Measurements from ENCODE around the gene AQP2.

AQP2 gene

DNA sequence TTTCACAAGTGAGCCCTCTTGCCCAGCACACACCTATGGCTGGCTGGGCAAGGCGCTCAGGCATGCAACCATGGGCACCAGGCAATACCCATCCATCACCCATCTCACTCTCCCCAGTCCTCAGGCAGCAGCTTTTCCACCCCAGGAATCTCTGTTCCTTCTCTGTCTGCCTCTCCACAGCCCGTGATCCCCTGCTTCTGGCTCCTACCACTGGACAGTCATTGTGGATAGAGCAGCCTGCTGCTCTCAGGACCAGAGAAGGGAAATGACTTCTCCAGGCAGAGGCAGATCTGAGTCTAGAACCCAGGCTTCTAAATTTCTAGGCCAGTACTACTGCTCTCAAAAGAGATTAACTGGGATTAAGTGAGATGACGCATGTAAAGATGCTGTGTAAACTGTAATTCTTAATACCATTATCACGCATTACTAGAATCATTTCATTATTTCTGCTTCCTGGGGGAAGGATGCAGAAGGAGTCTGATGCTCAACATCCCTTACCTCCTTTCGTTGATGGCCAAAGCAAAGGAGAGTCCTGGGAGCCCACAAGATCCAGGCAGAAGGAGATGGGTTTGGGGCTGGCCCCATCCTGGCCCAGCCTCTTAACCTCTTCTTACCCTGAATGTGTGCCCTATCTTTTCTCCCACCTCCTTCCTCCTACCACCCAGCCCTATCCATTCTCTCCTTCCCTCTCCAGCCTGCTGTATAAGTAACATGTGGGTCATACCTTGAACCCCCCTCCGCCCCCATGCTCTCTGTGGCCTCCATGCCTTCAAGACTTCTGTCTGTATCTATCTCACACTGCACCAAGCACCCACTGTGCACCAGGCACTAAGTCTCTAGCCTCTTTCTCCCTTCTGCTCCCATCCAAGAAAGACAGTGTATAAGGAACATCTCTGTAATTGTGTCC is 6.4 kb downstream of the AQP2 start:
- DNase-seq, result no peak

DNA sequence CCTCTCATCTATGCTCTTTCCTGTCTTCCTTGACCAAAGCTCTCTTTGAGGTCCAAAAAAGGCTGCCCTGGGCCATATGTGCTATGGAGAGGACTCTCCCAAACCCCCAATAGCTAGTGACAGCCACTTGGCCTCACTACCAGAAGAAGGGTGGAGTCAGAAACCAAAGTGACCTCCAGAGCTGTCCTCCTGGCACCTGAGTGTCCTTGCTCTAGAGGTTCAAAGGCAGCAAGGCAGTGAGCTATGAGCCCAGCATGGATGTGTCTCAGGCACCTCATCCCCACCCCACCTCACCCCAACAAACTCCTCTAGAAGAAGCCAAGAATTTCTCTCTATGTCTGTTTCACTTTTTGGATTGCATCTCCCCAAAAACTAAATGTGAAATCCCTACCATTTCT is 7.0 kb downstream of the AQP2 start:
- DNase-seq, result no peak

DNA sequence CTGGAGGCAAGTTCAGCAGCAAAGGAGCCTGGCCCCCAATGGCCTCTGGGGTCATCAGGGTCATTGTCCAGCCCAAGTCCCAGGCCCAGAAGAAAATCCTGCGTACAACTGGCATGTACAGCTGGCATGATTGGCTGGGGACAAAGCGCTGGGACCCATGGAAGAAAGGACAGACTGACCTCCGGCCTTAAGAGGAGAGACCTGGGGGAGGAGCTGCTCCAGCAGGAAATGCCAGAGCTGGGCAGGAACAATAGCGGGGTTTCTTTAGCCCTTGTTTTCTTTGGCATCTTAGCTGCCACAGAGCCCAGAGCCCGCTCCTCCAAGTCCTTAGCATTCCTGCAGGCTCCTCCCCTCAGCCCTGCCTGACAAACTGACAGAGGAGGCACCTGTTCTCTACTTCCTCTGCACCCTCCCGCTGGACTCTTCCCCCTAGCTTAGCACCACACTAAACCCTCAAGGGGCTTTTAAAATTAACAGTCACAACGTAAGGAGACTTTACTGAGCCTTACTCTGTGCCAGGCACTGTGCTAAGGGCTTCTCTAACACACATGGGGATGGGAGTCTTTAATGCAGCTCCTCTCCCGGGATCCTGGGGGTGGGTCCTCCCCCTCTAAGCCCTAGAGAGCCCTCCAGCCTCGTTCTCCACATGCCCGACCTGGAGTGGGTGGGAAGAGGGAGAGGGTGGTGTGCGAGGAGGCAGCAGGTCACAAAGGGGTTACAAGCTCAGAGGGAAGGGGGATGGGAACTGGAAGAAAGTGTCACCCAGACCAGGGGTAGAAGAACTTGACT is 9.3 kb downstream of the AQP2 start:
- DNase-seq, result no peak

DNA sequence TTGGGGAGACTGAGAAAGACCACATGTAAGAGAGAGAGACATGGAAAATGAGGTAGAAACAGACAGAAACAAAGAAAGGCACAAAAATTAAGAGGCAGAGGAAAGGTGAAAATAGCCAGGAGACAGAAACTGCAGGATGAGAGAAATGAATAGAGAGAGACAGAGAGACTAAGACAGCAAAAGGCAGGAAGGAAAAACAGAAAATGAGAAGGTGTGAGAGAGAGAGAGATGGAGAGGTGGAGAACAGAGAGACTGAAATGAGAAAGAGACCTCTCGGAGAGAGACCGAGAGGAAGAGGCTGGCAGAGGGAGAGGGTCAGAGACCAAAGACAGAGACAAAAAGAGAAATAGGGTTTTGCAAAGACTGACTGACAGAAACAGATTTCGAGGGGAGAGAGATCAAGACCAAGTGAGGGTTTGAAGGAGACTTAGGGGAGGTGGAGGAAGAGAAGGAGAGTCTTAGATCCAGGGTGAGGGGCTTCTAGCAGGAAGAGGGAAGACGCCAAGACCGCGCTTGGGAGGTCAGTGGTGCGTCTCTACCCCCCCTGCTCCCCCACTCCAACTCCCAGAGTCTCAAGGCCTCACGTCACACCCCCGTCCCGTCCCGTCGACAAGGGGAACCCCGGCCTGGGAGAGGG is 10.1 kb downstream of the AQP2 start:
- no peak for DNase-seq

DNA sequence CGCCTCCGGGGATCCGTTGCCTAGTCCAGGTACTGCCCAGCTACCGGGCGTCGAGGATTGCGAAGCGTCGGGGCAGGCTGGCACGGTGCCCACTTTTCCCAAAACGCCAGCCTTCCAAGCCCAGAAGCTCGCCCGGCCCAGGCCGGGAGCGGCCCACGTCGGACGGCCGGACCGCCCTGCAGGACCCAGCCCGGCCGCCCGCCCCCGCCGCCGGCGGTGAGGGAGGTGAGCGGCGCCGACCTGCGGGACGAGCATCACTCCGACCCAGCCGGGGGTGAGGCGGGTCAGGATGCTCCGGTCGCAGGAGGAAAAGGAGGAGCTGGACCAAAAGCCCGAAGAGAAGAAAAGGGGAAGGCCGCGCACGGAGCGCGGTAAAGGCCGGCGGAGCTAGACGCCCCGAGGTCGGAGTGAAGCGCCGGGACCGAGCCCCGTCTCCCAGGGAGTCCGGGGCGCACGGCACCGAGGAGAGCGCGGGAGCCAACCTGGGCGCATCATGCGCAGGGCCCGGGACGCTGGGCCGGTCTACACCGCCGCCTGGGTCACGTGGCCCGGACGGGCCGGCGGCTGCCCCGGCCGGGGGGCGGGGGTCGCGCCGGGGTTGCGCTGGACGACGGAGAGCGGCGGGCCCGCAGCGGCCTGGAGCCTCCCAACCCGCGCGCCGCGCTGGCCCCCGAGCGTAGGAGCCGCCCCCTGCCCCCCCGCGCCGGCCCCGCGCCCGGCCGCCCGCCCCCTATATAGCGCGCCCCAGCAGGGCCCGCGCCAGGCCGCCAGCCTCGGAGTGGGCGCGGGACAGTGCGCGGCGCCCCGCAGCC is 10.8 kb downstream of the AQP2 start, which contains the start of gene AQP5:
Gene AQP5, plus strand, starts transcription at position 762 of the 812 bp plus-strand sequence. CDS start 146 bp downstream, outside the sequence.
- DNase-seq, result no peak

DNA sequence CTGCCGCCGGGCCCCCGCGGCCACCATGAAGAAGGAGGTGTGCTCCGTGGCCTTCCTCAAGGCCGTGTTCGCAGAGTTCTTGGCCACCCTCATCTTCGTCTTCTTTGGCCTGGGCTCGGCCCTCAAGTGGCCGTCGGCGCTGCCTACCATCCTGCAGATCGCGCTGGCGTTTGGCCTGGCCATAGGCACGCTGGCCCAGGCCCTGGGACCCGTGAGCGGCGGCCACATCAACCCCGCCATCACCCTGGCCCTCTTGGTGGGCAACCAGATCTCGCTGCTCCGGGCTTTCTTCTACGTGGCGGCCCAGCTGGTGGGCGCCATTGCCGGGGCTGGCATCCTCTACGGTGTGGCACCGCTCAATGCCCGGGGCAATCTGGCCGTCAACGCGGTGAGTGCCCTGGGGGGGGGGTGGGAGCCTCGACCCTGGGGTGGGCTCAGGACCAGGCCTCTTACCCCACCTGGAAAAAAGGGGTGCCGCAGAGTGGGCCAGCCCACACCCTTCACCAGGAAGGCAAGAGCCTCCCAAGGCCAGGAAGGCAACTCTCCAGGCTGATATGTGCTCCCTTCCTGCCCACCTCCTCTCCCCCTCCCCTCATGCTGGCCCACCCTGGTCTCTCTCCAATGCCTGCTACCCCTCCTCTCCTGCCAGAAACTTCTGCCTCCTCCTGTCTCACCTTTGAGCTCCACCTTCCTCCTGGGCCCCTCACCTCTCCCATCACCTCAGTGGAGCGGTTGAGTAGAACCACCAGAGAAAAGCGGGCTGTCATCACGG is 11.6 kb downstream of the AQP2 start:
- DNase-seq, result no peak

DNA sequence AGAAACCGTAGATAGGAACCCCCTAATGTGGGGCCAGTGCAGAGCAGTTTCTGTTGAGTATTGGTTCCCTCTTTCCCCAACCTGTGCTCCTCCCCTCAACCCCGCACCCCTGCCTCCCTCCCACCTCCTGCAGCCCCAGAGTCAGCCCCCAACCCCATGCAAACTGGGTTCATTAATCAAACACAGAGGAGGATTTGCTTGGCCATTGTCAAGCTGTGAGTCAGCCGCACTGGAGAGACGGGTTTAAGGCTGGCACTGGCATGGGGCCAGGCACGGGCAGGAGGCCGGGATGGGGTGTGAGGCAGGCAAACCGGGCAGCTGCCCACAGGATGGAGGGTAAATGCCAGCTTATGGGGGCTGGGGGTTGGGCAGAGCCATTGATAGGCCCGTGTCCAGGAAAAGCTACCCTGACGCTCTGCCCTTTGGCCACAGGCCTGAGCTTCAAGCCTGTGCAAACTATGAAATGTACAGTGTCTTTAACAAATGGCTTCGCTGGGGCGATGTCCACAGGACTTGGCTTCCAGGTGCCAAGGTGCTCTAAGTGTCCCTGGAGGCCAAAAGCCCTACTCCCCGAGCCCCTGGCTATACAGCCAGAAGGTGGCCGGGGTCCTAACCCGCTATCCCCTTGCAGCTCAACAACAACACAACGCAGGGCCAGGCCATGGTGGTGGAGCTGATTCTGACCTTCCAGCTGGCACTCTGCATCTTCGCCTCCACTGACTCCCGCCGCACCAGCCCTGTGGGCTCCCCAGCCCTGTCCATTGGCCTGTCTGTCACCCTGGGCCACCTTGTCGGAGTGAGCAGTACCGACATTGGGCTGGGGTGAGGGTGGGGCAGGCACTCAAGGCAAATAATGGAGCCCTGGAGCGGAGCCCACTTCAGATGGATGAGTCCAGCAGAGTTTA is 12.6 kb downstream of the AQP2 start:
- peak; percentile 9 for DNase-seq

DNA sequence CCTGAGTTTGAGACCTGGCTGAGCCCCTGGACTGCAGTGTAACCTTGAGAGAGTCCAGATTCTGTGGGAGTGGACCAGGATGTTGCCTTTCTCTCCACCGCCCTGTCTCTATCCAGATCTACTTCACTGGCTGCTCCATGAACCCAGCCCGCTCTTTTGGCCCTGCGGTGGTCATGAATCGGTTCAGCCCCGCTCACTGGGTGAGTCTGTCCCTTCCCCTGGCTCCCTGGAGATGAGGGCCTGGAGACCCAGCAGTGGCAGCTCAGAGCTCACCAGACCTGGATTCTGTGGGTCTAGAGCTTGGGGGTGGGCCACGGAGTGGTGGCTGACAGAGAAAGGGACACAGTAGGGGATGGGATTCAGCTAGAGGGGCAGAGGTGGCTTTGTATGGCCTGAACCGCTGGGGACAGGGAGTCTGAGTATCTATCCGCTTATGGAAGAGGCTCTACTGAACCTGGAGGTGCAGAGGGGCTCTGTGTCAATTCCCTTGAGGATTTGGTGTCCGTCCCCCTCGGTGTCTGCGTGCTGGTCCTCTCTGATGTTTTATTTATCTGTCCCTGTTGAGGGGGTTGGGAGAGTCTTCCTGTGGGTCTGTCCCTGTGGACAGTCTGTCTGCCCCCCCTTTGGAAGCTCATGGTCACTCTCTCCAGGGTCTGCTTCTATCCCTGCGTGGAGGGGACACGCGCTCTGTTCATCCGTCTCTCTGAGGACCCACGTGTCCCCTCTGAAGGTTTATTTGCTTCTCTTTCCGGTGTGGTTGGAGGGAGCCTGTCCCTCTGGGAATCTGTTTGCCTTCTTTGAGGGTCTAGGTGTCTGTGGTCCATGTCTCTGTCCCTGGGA is 13.7 kb downstream of the AQP2 start:
- no peak for DNase-seq

DNA sequence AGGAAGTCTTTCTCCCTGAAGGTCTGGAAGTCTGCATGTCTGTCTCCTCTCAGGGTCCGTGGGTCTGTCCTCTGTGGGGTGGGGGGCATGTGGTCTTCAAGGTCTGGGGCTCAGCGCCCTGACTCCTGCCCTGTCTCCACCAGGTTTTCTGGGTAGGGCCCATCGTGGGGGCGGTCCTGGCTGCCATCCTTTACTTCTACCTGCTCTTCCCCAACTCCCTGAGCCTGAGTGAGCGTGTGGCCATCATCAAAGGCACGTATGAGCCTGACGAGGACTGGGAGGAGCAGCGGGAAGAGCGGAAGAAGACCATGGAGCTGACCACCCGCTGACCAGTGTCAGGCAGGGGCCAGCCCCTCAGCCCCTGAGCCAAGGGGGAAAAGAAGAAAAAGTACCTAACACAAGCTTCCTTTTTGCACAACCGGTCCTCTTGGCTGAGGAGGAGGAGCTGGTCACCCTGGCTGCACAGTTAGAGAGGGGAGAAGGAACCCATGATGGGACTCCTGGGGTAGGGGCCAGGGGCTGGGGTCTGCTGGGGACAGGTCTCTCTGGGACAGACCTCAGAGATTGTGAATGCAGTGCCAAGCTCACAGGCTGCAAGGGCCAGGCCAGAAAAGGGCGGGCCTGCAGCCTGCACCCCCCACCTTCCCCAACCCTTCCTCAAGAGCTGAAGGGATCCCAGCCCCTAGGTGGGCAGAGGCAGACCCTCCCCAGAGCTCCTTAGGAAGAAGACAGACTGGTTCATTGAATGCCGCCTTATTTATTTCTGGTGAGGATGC is 14.5 kb downstream of the AQP2 start:
- no peak for DNase-seq

DNA sequence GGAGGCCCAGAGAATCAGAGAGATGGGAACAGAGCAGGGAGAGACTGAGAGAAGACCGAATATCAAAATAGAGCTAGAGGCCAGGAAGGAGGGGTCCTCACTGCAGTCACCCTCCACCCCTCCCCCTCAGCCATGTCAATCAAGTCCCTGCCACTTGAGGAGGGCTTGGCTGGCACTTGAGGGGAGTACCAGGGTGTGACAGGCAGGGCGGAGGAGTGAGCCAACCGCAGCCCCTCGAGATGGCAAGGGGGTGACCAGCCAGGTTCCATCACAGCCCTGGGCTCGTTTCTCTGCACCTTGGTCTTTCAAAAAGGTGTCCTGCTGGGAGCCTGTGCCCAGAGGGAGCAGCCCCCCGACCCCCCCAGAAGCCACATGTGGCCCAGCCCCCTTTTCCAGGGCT is 15.3 kb downstream of the AQP2 start:
- no peak for DNase-seq

DNA sequence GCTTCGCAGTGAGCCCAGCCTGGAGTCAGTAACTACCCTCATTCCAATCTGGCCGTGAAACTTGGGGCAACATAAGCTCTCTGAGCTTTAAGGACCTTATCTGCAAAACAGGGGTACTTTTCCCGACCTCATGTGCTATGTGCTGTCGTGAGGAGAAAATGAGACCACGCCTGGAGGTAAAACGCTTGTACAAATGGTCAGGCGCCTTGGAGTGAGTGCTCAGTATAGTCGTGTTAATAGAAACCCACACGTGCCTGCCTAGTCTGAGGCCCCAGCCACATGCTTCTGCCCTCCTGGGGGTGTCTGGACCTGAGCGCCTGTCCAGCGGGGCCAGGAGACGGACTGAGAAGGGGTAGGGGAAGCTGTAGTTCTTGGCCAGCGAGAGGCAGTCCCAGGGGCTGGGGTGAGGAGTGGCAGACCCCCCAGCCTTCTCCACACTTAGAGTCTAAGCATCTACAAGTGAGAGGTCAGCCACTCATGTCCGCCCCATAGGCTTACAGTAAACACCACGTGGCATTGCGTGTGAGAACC is 16.0 kb downstream of the AQP2 start:
- no peak for DNase-seq

DNA sequence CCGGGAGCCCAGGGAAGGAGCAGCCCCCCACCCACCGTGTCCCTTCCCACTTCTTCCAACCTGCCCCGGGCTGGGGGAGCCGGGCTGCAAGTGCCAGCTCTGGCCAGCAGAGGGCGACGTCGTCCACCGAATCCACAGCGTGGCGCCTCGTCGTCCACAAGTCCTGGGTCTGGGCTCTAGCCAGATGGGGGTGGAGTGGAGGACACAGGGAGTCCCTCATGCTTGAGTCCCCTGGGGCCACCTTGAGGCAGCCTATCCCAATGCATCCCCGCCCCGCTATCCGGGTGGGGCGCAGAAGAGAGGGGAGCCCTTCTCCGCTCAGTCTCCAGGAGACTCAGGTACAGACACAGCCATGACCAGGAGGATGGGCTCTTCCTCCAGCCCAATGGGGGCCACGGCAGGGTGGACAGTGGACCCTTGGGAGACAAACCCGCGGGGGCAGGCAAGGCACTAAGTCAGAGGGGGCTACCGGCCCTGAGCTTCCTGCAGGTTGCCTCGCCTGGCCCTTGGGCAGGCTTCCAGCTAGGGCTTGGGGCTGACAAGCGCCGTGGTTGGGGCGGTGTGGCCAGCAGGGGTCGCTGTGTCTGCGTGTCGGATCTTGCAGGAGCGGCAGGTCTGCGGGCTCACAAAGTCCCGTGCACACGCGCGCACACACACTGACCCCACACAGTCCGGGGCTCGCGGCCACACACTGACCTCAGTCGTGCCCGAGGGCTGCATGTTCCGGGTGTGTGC is 16.7 kb downstream of the AQP2 start:
- DNase-seq, result peak; percentile 51

DNA sequence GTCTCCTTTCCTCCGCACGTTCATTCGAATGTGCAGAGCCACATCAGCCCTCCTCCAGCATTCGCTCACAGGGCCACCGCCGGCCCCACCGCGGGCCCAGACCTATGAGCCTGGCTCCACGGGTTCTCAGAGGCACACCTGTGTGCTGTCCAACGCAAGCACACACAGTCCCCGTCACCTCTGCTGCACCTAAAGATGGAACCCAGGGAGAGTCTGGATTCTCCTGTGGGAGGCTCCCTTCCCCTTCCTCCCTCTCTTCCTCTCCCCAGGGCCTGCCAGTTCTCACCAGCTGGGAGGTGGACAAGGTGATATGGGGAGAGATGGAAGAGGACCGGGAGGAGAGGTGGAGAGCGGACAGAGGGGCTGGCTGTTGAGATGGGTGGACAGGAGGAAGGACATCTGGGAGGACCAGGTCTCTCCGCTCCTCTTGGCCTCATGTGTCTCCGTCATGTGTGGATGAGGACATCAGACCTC is 17.3 kb downstream of the AQP2 start:
- no peak for DNase-seq

DNA sequence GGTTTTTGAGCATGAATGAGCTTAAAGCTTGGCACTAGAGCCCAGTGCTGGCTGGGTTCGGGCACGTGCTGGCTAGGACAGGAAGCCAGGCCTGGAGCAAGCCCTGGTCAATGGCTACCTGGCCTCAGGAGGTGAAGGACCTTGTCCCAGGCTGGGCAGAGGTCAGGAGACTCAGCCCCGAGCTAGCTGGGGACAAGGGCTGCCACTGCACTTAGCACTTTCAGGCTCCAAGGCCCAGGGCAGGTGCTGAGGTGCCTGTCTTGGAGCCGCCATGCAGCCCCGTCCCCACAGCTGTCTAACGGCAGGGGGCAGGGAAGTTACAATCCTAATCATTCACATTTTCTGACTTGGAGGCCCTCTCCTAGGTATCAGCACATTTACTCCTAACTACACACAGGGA is 17.9 kb downstream of the AQP2 start:
- no peak for DNase-seq

DNA sequence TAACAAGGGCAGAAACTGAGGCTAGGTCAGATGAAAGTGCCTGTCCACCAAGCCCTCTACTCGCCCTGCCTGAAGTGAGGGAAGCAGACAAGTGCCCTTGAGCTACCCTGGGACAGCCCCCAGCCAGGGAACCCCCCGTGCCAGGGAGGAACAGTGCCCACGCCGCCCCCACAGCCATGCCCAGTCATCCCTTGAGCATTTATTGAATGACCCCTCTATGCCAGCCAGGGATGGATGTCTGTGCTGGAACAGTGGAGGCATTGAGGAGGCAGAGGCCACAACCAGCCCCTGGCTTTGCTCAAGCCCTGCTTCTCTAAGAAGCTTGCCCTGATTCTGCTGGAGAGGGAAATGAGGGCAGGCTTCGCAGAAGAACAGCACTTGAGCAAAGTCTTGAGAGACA is 18.5 kb downstream of the AQP2 start:
- DNase-seq, result no peak

DNA sequence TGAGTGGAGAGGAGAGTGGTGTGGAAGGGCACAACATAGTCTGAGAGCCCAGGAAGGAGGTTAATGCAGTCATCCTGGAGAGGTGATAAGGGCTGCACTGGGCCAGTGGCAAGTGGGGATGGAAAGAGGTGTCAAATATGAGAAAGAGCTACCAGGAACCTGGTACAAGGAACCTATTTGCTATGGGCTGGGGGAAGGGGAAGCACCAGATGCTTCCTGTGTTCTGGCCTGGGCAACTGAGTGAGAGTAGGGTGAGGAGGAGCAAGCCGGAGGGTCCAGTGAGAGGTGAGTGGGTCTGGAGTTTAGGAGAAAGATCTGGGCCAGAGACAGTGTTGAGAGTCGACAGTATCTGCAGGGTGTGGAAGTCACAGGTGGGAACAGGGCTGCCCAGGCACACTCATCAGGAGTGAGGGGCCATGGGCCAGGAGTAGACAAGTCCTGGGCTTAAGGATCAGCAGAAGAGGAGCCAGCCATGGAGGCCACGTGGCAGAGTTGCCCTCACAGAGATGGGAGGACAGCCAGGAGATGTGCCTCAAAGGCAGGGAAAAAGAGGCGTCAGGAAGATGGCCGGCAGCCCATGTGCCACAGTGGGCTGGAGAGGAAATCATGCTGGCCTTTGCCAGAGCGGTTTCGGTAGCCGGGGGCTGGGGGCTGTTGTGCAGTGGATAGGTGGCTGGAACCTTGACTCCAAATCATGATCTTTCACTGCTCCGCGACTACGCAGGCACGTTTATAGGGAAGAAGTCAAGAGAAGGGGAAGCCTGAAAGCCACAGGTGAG is 19.3 kb downstream of the AQP2 start:
- DNase-seq, result no peak

DNA sequence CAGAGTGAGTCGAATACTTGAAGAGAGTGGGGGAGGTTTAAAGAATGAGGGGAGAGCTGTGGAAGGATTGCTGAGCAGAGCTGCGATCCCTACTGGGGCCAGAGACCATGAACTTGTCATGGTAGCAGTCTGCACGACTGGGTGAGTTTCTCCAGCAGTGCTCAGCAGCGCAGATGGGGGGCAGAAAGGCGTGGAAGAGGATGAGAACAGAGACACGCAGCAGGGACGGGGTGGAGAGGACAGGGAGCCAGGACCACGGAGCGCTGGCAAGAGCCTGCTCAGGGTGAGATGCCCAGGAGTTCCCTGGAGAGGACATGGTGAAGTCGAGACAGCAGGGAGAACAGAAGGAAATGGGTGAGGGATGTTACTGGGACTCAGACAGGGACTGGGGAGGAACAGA is 20.1 kb downstream of the AQP2 start:
- DNase-seq, result no peak

Measured in amniotic stem cell (primary cell).